HG03280 (cell line): ENCODE results near the gene RASAL2.

Experiments used
- ATAC-seq: cut with Tn5 transposase; IDR thresholded peaks from one replicate; pipeline ENCODE4 v1.9.1; 2021; ENCODE audit warnings: mild to moderate bottlenecking, moderate library complexity; ENCODE audit not compliant: unreplicated experiment

RASAL2 gene

DNA sequence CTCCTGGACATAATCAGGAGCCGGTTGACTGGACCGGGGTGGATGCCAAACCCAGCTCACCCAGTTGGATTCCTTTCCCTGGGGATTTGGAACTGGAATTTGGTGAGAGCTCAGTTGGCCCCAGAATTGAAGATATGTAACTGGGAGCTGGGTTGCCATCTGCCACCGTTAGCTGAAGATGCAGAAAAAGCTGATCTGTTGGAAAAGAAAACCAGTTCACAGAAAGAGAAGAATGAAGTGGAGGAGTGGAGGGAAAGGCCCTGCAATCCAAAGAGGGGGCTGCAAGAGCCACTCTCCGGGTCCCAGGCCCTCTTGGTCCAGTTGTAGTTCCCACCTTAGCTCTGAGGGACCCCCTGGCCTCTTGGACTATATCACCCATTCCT, 435.0 kb downstream of the RASAL2 start:
- ATAC-seq, result no peak

DNA sequence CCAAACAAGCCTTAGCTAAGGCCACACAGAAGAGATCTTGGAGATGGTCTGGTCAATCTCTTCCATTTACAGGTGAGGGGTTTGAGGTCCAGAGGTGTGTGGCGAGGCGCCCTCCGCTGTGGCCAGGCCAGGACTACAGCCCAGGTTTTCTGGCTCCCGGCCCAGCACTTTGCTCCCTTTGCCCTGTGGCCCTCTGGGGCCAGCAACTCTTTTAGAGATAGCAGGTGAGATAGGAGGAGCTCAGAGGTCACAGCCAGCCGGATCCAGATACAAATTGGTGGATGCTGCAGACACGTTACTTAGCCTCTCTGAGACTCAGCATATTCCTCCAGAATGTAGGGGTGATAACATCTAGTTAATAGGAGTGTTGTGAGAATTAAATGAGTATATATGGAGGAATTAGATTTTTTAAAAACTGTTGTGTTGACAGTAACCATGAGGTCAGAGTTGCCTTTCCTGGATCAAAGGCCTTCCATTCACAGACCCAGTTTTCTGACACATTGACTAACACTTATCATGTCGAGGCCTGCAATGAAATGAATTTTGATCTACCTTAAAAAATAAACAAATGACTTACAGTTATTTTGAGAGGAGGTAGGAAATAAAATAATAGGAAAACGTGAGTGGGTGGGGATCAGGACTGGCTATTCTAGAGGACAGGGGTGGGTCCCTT, 435.6 kb downstream of the RASAL2 start:
- no peak for ATAC-seq

DNA sequence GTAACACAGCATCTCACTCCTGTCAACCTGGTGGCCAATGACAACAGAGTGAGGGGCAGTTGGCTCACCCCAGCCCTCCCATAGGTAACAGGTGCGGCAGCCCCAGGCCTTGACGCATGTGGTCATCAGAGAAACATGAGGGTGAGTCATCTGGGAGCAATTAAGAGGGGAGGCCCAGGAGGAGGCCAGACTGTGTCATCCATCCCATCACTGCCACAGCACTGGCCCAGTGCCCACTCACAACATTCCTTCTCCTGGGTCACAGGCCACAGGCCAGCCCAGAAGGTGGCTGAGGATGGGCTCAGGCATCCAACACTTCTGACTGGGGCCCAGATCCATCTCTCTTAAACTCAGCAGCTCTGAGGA, 436.1 kb downstream of the RASAL2 start:
- no peak for ATAC-seq

DNA sequence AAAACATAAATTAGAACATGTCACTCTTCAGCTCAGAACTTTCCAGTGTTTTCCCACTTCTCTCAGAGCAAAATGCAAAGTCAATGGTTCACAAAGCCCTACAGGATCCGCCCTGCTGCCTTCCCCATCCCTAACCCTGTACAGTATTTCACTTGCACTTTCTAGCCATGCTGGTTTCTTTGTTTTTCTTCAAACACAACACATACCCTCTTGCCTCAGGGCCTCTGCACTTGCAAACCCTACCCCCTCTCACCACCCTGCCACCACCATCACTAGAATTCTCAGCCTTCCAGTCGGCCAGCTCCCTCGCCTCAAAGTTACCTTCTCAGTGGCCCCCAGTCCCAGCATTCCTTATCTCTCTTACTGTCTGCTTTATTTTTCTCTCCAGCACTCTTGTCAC, 436.6 kb downstream of the RASAL2 start:
- ATAC-seq, result no peak

DNA sequence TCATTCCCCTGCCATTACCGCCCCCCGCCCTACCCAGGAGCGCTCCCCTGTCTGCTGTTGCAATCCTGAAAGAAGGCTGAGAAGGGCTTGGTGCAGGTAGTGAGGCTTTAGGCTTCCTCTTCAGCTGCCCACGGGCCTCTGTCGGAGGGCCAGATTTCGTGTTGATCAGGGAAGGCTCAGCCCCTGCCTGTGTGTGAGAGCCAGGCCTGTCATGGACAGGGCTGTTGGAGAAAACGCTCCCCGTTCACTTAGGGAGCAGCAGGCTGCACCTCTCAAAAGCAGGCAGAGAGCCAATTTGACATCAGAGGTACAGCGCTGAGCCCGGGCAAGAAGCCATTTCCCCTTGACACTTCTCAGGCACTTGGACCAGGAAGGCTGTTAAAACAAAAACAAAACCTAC, 438.0 kb downstream of the RASAL2 start:
- ATAC-seq, result no peak

DNA sequence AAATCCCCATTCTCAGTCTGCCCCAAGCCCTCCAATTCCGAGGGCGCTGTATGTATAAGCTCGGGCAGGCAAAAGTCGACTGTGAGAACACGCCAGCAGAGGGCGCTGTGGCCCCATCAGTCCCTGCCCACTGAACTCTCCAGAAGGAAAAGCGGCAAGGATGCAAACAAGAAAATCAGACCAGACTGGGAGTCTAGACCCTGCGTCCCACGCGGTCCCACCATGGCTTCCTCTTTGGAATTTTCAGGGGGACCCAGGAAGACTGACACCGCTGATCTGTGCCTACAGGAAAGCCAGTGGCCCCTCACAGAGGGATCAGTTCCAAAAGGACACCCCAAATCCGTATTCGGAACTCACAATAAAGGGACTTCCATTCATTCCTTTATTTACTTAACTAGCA, 438.5 kb downstream of the RASAL2 start:
- no peak for ATAC-seq

DNA sequence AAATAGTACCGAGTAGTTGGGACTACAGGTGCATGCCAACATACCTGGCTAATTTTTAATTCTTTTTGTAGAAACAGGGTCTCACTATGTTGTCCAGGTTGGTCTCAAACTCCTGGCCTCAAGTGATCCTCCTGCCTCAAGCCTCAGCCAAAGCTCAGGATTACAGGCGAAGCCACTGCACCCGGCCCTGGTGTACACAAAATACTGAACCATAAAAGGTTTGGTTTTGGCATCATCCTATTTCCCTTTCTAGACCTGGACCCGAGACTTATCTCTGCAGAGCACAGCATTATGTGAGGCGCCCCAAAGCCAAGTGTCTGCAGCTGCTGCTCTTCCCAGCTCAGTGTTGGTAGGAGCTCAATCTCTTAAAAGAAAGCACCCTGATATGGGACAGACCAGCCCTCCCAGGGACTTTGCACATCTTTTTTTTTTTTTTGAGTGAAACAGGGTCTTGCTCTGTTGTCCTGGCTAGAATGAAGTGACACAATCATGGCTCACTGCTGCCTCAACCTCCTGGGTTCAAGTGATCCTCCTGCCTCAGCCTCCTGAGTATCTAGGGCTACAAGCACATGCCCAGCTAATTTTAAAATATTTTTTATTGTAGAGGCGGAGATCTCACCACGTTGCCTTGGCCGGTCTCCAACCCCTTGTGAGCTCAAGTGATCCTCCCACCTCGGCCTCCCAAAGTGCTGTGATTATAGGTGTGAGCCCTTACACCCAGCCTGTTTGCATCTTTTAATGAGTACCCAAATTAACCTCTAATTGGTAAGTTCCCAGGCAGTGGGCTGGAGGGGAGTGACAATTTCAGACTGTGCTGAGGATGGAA, 439.4 kb downstream of the RASAL2 start:
- ATAC-seq, result no peak
